ENCODE data around the gene CLCF1.

GRCh38 chr11:67316882-67317204 lies 56.6 kb downstream of the CLCF1 start:
- no peak for TF ChIP-seq CTCF (IDR thresholded peaks at IDR 0.05)
- TF ChIP-seq POLR2A (IDR thresholded peaks at IDR 0.05) = no peak
- no peak for TF ChIP-seq EP300 (IDR thresholded peaks at IDR 0.05)
